Thyroid gland (tissue), 4 donors: ENCODE measurements around the gene LRRC72. TPM values are rescaled to one million over a fixed set of nuclear protein-coding genes. Genes with fewer than 3 reads are reported as not detected.

Source experiments
- DNase-seq, 2 donors: peaks; one replicate each; pipeline ENCODE4 v3.0.0-alpha.2; 2019
- H3K27ac ChIP-seq, 3 donors: fragments of 200-600 bp; sonication (generic); 1 replicate in 2 of 3; 2 replicates in 1 of 3; pipeline ENCODE4 v1.5.1; 2016 to 2019; ENCODE audit warnings: mild to moderate bottlenecking in 1 of 3, moderate library complexity in 1 of 3
- H3K27me3 ChIP-seq: fragments of 200-600 bp; sonication (generic); one replicate; pipeline ENCODE4 v1.5.1; 2019
- H3K36me3 ChIP-seq, 2 donors: fragments of 200-600 bp; sonication (generic); one replicate each; pipeline ENCODE4 v1.5.1; 2016 to 2019
- H3K4me1 ChIP-seq, 2 donors: fragments of 200-600 bp; sonication (generic); one replicate each; pipeline ENCODE4 v1.5.1; 2017 to 2019
- H3K4me3 ChIP-seq, 3 donors: fragments of 200-600 bp; sonication (generic); replicated peaks in 1 of 3; 1 replicate in 2 of 3; 2 replicates in 1 of 3; pipeline ENCODE4 v1.5.1; 2016; ENCODE audit warnings: mild to moderate bottlenecking in 1 of 3
- H3K9me3 ChIP-seq: fragments of 200-600 bp; sonication (generic); one replicate; pipeline ENCODE4 v1.5.1; 2017
- CTCF ChIP-seq, 6 experiments: fragments of 200-600 bp in 3 of 6; fragments of 450-650 bp in 3 of 6; sonication (generic) in 3 of 6; IDR thresholded peaks; one replicate each; pipeline ENCODE4 v1.5.1; 2016 to 2019; ENCODE audit warnings: antibody characterized with exemption in 6 of 6, mild to moderate bottlenecking in 2 of 6, inconsistent platforms in 1 of 6, moderate library complexity in 1 of 6
- POLR2A ChIP-seq, 2 donors: fragments of 450-650 bp; IDR thresholded peaks; one replicate each; pipeline ENCODE4 v1.6.1; 2017; ENCODE audit warnings: antibody characterized with exemption in 2 of 2, mild to moderate bottlenecking in 2 of 2, moderate library complexity in 1 of 2
- WGBS, 2 donors: methylation state at CpG; one replicate each; pipeline ENCODE4 v1.1.5; 2017; 5-methylcytosine and 5-hydroxymethylcytosine counted together
- intact Hi-C: fragments of 100-400 bp; cut with DNase I; formaldehyde crosslinking; loops from one replicate; pipeline ENCODE4 v1.15.1; 2023
- total RNA-seq, 4 donors: library from RNA; depleted of rRNA; stranded (reverse); fragments of >200 nt; gene quantifications; one replicate each; pipeline ENCODE4 v1.2.3, GENCODE V29; 2016

Gene LRRC72
- total RNA-seq, 4 donors from 2014 or later, result not detected

GRCh38 chr7:16615228-16615627 is 88.6 kb downstream of the LRRC72 start:
- TF ChIP-seq POLR2A (IDR thresholded peaks at IDR 0.05) (no peak), CTCF (IDR thresholded peaks at IDR 0.05) (no peak)
- no peaks in the 10 kb centered on the region for H3K9me3 ChIP-seq
- H3K4me3 ChIP-seq, result no peak overlapping the region
- peaks cover 8 to 26% of the 10 kb centered on the region in 2 donors for H3K36me3 ChIP-seq
- H3K27me3 ChIP-seq, result no peaks in the 10 kb centered on the region
- intact Hi-C loops, result no loop called here
- H3K27ac ChIP-seq, result no peak overlapping the region
- WGBS, 2 donors, result 74 to 80% methylated on average over 5 of the region's 5 CpGs
- H3K4me1 ChIP-seq, result no peaks in the 10 kb centered on the region
- DNase-seq, result no peak

- Histone ChIP-seq H3K4me3 (no peak overlapping the region), H3K36me3 (peaks cover 11 to 20% of the 10 kb centered on the region in 2 donors), H3K4me1 (no peaks in the 10 kb centered on the region), H3K27ac (no peak overlapping the region), H3K9me3 (no peaks in the 10 kb centered on the region), H3K27me3 (no peaks in the 10 kb centered on the region)
- no peak for TF ChIP-seq POLR2A (IDR thresholded peaks at IDR 0.05)
- WGBS, 2 donors, result 66 to 67% methylated on average over 4 of the region's 4 CpGs
- intact Hi-C loops, result no loop called here
- no peak for DNase-seq
Observed at GRCh38 chr7:16616122-16616521, 89.5 kb downstream of the LRRC72 start.

GRCh38 chr7:16616542-16616941 is 89.9 kb downstream of the LRRC72 start:
- no peak overlapping the region for H3K4me3 ChIP-seq
- H3K9me3 ChIP-seq, result no peaks in the 10 kb centered on the region
- H3K4me1 ChIP-seq, result no peaks in the 10 kb centered on the region
- 80 to 87% methylated on average over 9 to 16 of the region's 18 CpGs for WGBS, 2 donors
- no peak overlapping the region for H3K27ac ChIP-seq
- peaks cover 15 to 20% of the 10 kb centered on the region in 2 donors for H3K36me3 ChIP-seq
- DNase-seq, result no peak
- TF ChIP-seq POLR2A (IDR thresholded peaks at IDR 0.05) (no peak), CTCF (IDR thresholded peaks at IDR 0.05) (no peak)
- intact Hi-C loops, result no loop called here
- no peaks in the 10 kb centered on the region for H3K27me3 ChIP-seq

GRCh38 chr7:16619979-16620408 is 93.4 kb downstream of the LRRC72 start:
- DNase-seq, result no peak
- Histone ChIP-seq H3K27me3 (no peaks in the 10 kb centered on the region), H3K36me3 (peaks cover 15 to 16% of the 10 kb centered on the region in 2 donors), H3K9me3 (no peaks in the 10 kb centered on the region), H3K4me1 (no peaks in the 10 kb centered on the region), H3K27ac (no peak overlapping the region), H3K4me3 (no peak overlapping the region)
- WGBS, 2 donors, result 95 to 97% methylated on average over 2 of the region's 2 CpGs
- intact Hi-C loops, result no loop called here
- TF ChIP-seq CTCF (IDR thresholded peaks at IDR 0.05), result no peak
- no peak for TF ChIP-seq POLR2A (IDR thresholded peaks at IDR 0.05)

- intact Hi-C loops, result no loop called here
- Histone ChIP-seq H3K4me3 (no peak overlapping the region), H3K27me3 (no peaks in the 10 kb centered on the region), H3K36me3 (peaks cover 0 to 1% of the 10 kb centered on the region in 2 donors), H3K4me1 (no peaks in the 10 kb centered on the region), H3K27ac (no peak overlapping the region), H3K9me3 (no peaks in the 10 kb centered on the region)
- TF ChIP-seq POLR2A (IDR thresholded peaks at IDR 0.05) (no peak), CTCF (IDR thresholded peaks at IDR 0.05) (no peak)
- 49 to 79% methylated on average over 2 of the region's 2 CpGs for WGBS, 2 donors
- no peak for DNase-seq
Observed at GRCh38 chr7:16626388-16626787, 99.8 kb downstream of the LRRC72 start.

GRCh38 chr7:16627236-16627635 is 100.6 kb downstream of the LRRC72 start:
- no peak overlapping the region for H3K27ac ChIP-seq
- no peaks in the 10 kb centered on the region for H3K36me3 ChIP-seq
- no peaks in the 10 kb centered on the region for H3K4me1 ChIP-seq
- H3K4me3 ChIP-seq, result no peak overlapping the region
- WGBS, 2 donors, result 93 to 96% methylated on average over 2 of the region's 2 CpGs
- H3K27me3 ChIP-seq, result no peaks in the 10 kb centered on the region
- no peak for TF ChIP-seq CTCF (IDR thresholded peaks at IDR 0.05)
- no peak for TF ChIP-seq POLR2A (IDR thresholded peaks at IDR 0.05)
- intact Hi-C loops, result no loop called here
- H3K9me3 ChIP-seq, result no peaks in the 10 kb centered on the region
- no peak for DNase-seq
